HFFc6 (cell line): ENCODE measurements around the gene DELE1. TPM values are rescaled to one million over a fixed set of nuclear protein-coding genes. Genes with fewer than 3 reads are reported as not detected.
"Not testable (repeated sequence)": the region's sequence is repeated elsewhere in the genome, so short reads cannot be mapped to it uniquely, and the experiment has no call there.

ENCODE experiments used
- DNase-seq: peaks from one replicate; pipeline ENCODE4 v3.0.0-alpha.2; 2018
- H3K27ac Mint-ChIP-seq: 2 replicates; pipeline ENCODE4 v1.8.0; 2020; ENCODE audit warnings: mild to moderate bottlenecking, mixed read lengths
- H3K27me3 Mint-ChIP-seq: 2 replicates; pipeline ENCODE4 v1.8.0; 2021; ENCODE audit warnings: mild to moderate bottlenecking, moderate library complexity, mixed read lengths; ENCODE audit not compliant: insufficient read depth
- H3K36me3 Mint-ChIP-seq: 2 replicates; pipeline ENCODE4 v1.8.0; 2021; ENCODE audit warnings: low read depth, mixed read lengths
- H3K4me1 Mint-ChIP-seq: 2 replicates; pipeline ENCODE4 v1.8.0; 2020; ENCODE audit warnings: low read depth, mixed read lengths
- H3K4me3 Mint-ChIP-seq: 2 replicates; pipeline ENCODE4 v1.8.0; 2020; ENCODE audit warnings: mild to moderate bottlenecking, moderate library complexity, mixed read lengths
- H3K9me3 Mint-ChIP-seq: 2 replicates; pipeline ENCODE4 v1.8.0; 2020; ENCODE audit warnings: mild to moderate bottlenecking, mixed read lengths
- CTCF ChIP-seq: fragments of 200-600 bp; sonication (generic); IDR thresholded peaks from 2 replicates; pipeline ENCODE4 v1.5.0; 2021; ENCODE audit warnings: antibody characterized with exemption, mild to moderate bottlenecking
- total RNA-seq, 6 experiments: library from RNA; stranded (reverse); fragmentation: NEBNext Ultra II Directional; extraction: Animal tissue kit (Norgen Biotek cat#: 25700); gene quantifications; 2 replicates in 1 of 6; 3 replicates in 5 of 6; pipeline ENCODE4 v1.2.3, GENCODE V29; 2021

The DELE1 gene
- total RNA-seq, 6 experiments from 2014 or later, result 44.4 to 54.2 (median 46.7) TPM

GRCh38 chr5:141919218-141920119 is 4.2 kb upstream of the DELE1 start:
- peaks cover 5% of the 10 kb centered on the region for H3K36me3 Mint-ChIP-seq
- H3K4me1 Mint-ChIP-seq, result peaks cover 7% of the 10 kb centered on the region
- no peak overlapping the region for H3K4me3 Mint-ChIP-seq
- H3K27ac Mint-ChIP-seq, result no peak overlapping the region
- H3K27me3 Mint-ChIP-seq, result peaks cover 23% of the 10 kb centered on the region
- no peak for DNase-seq
- TF ChIP-seq CTCF, result no peak
- no peaks in the 10 kb centered on the region for H3K9me3 Mint-ChIP-seq

GRCh38 chr5:141920771-141921170 is 2.9 kb upstream of the DELE1 start:
- Mint-ChIP-seq H3K4me3 (no peak overlapping the region), H3K36me3 (peaks cover 9% of the 10 kb centered on the region), H3K9me3 (no peaks in the 10 kb centered on the region), H3K27me3 (peaks cover 10% of the 10 kb centered on the region), H3K4me1 (peaks cover 7% of the 10 kb centered on the region), H3K27ac (no peak overlapping the region)
- no peak for DNase-seq
- TF ChIP-seq CTCF, result no peak

- Mint-ChIP-seq H3K4me3 (peak overlapping the region; percentile 89), H3K36me3 (peaks cover 17% of the 10 kb centered on the region), H3K27ac (peak overlapping the region; percentile 99)
- not testable (repeated sequence) for H3K27me3 Mint-ChIP-seq, H3K4me1 Mint-ChIP-seq, H3K9me3 Mint-ChIP-seq, DNase-seq
Observed at GRCh38 chr5:141922827-141923447, 734 bp upstream of the DELE1 start.

- no peak overlapping the region for H3K27ac Mint-ChIP-seq
- no peaks in the 10 kb centered on the region; the same call in none of the 2 replicates for H3K27me3 Mint-ChIP-seq
- no peak overlapping the region for H3K4me3 Mint-ChIP-seq
- peaks cover 17% of the 10 kb centered on the region for H3K36me3 Mint-ChIP-seq
- no peak for DNase-seq
- H3K4me1 Mint-ChIP-seq, result peaks cover 7% of the 10 kb centered on the region
- H3K9me3 Mint-ChIP-seq, result no peaks in the 10 kb centered on the region
- no peak for TF ChIP-seq CTCF
Observed at GRCh38 chr5:141926434-141926833, 2.8 kb downstream of the DELE1 start.

- no peak for DNase-seq
- TF ChIP-seq CTCF, result no peak
- no peaks in the 10 kb centered on the region; the same call in 1 of the 2 replicates for H3K27me3 Mint-ChIP-seq
- no peak overlapping the region for H3K4me3 Mint-ChIP-seq
- peaks cover 7% of the 10 kb centered on the region for H3K4me1 Mint-ChIP-seq
- peaks cover 21% of the 10 kb centered on the region for H3K36me3 Mint-ChIP-seq
- no peak overlapping the region for H3K27ac Mint-ChIP-seq
- no peaks in the 10 kb centered on the region for H3K9me3 Mint-ChIP-seq
Observed at GRCh38 chr5:141928051-141928450, 4.4 kb downstream of the DELE1 start.
